Colonic mucosa (tissue), 4 donors: ENCODE measurements around the gene MEDAG. TPM values are rescaled to one million over a fixed set of nuclear protein-coding genes. Genes with fewer than 3 reads are reported as not detected.
A peak's percentile ranks its signal among the peaks of the same experiment; 100 is the strongest.

ENCODE experiments used
- DNase-seq: peaks from one replicate; pipeline ENCODE4 v3.0.0-alpha.2; 2020
- H3K27ac ChIP-seq: fragments of 200-600 bp; one replicate; pipeline ENCODE4 v1.8.0; 2021
- H3K27me3 ChIP-seq: fragments of 200-600 bp; one replicate; pipeline ENCODE4 v1.8.0; 2021
- H3K36me3 ChIP-seq: fragments of 200-600 bp; one replicate; pipeline ENCODE4 v1.8.0; 2021
- H3K4me1 ChIP-seq: fragments of 200-600 bp; one replicate; pipeline ENCODE4 v1.8.0; 2021; ENCODE audit warnings: mild to moderate bottlenecking
- H3K4me3 ChIP-seq: fragments of 200-600 bp; one replicate; pipeline ENCODE4 v1.8.0; 2021
- H3K9ac ChIP-seq, 2 donors: one replicate each; pipeline ENCODE4 v1.7.0; 2013; ENCODE audit warnings: control low read depth in 2 of 2, low read depth in 2 of 2, low read length in 2 of 2
- H3K9me3 ChIP-seq: fragments of 200-600 bp; one replicate; pipeline ENCODE4 v1.8.0; 2021
- CTCF ChIP-seq: fragments of 200-600 bp; IDR thresholded peaks from one replicate; pipeline ENCODE4 v1.8.0; 2022; ENCODE audit warnings: antibody characterized with exemption, mild to moderate bottlenecking
- intact Hi-C: fragments of 100-400 bp; cut with DNase I; formaldehyde crosslinking; loops from one replicate; pipeline ENCODE4 v1.14.1; 2022
- total RNA-seq, 2 donors: library from RNA; stranded (reverse); fragmentation: NEBNext Ultra II Directional in 1 of 2; extraction: Animal tissue kit (Norgen Biotek cat#: 25700) in 1 of 2; gene quantifications; one replicate each; pipeline ENCODE4 v1.2.1, GENCODE V29; 2021
- donor health status: healthy.
- donor health status: DM: no; HTN: no; CAD: no.
- donor health status: DM: no; HTN: no; CAD: no.

The MEDAG gene
- total RNA-seq, 2 donors from 2014 or later: 0.62 to 2.6 TPM

GRCh38 chr13:30865123-30866049, 40.7 kb upstream of the MEDAG start:
- Histone ChIP-seq H3K4me3 (no peak overlapping the region), H3K27ac (peak overlapping the region; percentile 63), H3K27me3 (no peaks in the 10 kb centered on the region), H3K9me3 (no peaks in the 10 kb centered on the region), H3K36me3 (no peaks in the 10 kb centered on the region), H3K4me1 (no peaks in the 10 kb centered on the region), H3K9ac (no peak overlapping the region)
- DNase-seq: peak; percentile 72
- intact Hi-C loops: loop anchor here (2.0 to 10.0 kb wide), 3 partner anchors 63 to 731 kb away; no protein-coding TSS in a partner anchor
- peak; percentile 90 for TF ChIP-seq CTCF

- H3K27me3 ChIP-seq: no peaks in the 10 kb centered on the region
- H3K36me3 ChIP-seq: no peaks in the 10 kb centered on the region
- intact Hi-C loops: loop anchor here (10.0 kb wide), 2 partner anchors 192 to 732 kb away; no protein-coding TSS in a partner anchor
- H3K27ac ChIP-seq: no peak overlapping the region
- H3K9me3 ChIP-seq: no peaks in the 10 kb centered on the region
- no peak for TF ChIP-seq CTCF
- H3K4me1 ChIP-seq: no peaks in the 10 kb centered on the region
- DNase-seq: no peak
- H3K4me3 ChIP-seq: no peak overlapping the region
- H3K9ac ChIP-seq: no peak overlapping the region
Observed at GRCh38 chr13:30866677-30867076, 39.4 kb upstream of the MEDAG start.

- no peak for DNase-seq
- H3K36me3 ChIP-seq: no peaks in the 10 kb centered on the region
- no peak overlapping the region for H3K4me3 ChIP-seq
- no peak overlapping the region for H3K9ac ChIP-seq
- H3K27ac ChIP-seq: no peak overlapping the region
- intact Hi-C loops: loop anchor here (10.0 kb wide), 2 partner anchors 192 to 732 kb away; no protein-coding TSS in a partner anchor
- no peaks in the 10 kb centered on the region for H3K9me3 ChIP-seq
- no peaks in the 10 kb centered on the region for H3K27me3 ChIP-seq
- TF ChIP-seq CTCF: no peak
- no peaks in the 10 kb centered on the region for H3K4me1 ChIP-seq
Observed at GRCh38 chr13:30867089-30867669, 38.9 kb upstream of the MEDAG start.

GRCh38 chr13:30868799-30869470, 37.1 kb upstream of the MEDAG start:
- no peak for DNase-seq
- Histone ChIP-seq H3K27ac (peak overlapping the region; percentile 24), H3K4me1 (no peaks in the 10 kb centered on the region), H3K9ac (no peak overlapping the region), H3K27me3 (no peaks in the 10 kb centered on the region), H3K36me3 (no peaks in the 10 kb centered on the region), H3K4me3 (no peak overlapping the region), H3K9me3 (no peaks in the 10 kb centered on the region)
- intact Hi-C loops: loop anchor here (10.0 kb wide), 2 partner anchors 194 to 734 kb away; no protein-coding TSS in a partner anchor
- TF ChIP-seq CTCF: no peak

- intact Hi-C loops: loop anchor here (10.0 kb wide), 2 partner anchors 195 to 735 kb away; no protein-coding TSS in a partner anchor
- Histone ChIP-seq H3K36me3 (no peaks in the 10 kb centered on the region), H3K9ac (no peak overlapping the region), H3K27ac (peak overlapping the region; percentile 24), H3K4me3 (no peak overlapping the region), H3K9me3 (no peaks in the 10 kb centered on the region), H3K27me3 (no peaks in the 10 kb centered on the region), H3K4me1 (no peaks in the 10 kb centered on the region)
- no peak for TF ChIP-seq CTCF
- no peak for DNase-seq
Observed at GRCh38 chr13:30869491-30869890, 36.6 kb upstream of the MEDAG start.
